ENCODE measurements around the gene SCUBE2.
"Not testable (repeated sequence)": the region's sequence is repeated elsewhere in the genome, so short reads cannot be mapped to it uniquely, and the experiment has no call there.

DNA sequence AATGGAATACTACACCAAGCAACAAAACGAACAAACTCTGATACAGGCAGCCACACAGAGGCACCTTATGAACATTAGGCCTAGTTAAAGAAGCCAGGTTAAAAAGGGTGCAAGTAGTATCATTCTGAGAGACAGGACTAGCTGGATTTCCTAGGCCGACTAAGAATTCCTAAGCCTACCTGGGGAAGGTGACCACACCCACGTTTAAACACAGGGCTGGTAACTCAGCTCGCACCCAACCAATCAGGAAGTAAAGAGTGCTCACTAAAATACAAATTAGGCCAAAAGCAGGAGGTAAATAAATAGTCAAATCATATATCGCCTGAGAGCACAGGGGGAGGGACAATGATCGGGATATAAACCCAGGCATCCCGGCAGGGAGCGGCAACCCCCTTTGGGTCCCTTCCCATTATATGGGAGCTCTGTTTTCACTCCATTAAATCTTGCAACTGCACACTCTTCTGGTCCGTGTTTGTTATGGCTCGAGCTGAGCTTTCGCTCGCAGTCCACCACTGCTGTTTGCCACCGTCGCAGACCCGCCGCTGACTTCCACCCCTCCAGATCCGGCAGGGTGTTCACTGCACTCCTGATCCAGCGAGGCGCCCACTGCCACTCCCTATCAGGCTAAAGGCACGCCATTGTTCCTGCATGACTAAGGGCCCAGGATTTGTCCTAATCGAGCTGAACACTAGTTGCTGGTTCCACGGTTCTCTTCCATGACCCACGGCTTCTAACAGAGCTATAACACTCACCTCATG is 6.0 kb upstream of the SCUBE2 start:
- TF ChIP-seq, protein P1, sequence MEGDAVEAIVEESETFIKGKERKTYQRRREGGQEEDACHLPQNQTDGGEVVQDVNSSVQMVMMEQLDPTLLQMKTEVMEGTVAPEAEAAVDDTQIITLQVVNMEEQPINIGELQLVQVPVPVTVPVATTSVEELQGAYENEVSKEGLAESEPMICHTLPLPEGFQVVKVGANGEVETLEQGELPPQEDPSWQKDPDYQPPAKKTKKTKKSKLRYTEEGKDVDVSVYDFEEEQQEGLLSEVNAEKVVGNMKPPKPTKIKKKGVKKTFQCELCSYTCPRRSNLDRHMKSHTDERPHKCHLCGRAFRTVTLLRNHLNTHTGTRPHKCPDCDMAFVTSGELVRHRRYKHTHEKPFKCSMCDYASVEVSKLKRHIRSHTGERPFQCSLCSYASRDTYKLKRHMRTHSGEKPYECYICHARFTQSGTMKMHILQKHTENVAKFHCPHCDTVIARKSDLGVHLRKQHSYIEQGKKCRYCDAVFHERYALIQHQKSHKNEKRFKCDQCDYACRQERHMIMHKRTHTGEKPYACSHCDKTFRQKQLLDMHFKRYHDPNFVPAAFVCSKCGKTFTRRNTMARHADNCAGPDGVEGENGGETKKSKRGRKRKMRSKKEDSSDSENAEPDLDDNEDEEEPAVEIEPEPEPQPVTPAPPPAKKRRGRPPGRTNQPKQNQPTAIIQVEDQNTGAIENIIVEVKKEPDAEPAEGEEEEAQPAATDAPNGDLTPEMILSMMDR (IDR thresholded peaks at IDR 0.05) = not testable (repeated sequence)
- TF ChIP-seq POLR2A, POLR2AphosphoS5, EP300 (IDR thresholded peaks at IDR 0.05): not testable (repeated sequence)
